H9 (cell line): ENCODE results near the gene MVD. TPM values are rescaled to one million over a fixed set of nuclear protein-coding genes. Genes with fewer than 3 reads are reported as not detected.

Experiments
- DNase-seq: peaks from one replicate; pipeline ENCODE4 v3.0.0-alpha.2; 2017
- H2AFZ ChIP-seq: one replicate; pipeline ENCODE4 v1.6.1; 2013; ENCODE audit warnings: mild to moderate bottlenecking, low read length, control low read depth, moderate library complexity
- H2AK5ac ChIP-seq: 2 replicates; pipeline ENCODE4 v1.6.1; 2013; ENCODE audit warnings: low read length, control low read depth, mixed read lengths; ENCODE audit not compliant: insufficient read length
- H2BK120ac ChIP-seq: one replicate; pipeline ENCODE4 v1.6.1; 2013; ENCODE audit warnings: low read depth, mild to moderate bottlenecking, low read length, control low read depth, inconsistent platforms; ENCODE audit not compliant: poor library complexity, severe bottlenecking
- H2BK12ac ChIP-seq: 2 replicates; pipeline ENCODE4 v1.6.1; 2013; ENCODE audit warnings: low read length, control low read depth, mixed read lengths, low read depth; ENCODE audit not compliant: insufficient read length
- H2BK15ac ChIP-seq: 2 replicates; pipeline ENCODE4 v1.6.1; 2013; ENCODE audit warnings: low read depth, low read length, control low read depth
- H2BK20ac ChIP-seq: one replicate; pipeline ENCODE4 v1.6.1; 2013; ENCODE audit warnings: low read depth, mild to moderate bottlenecking, low read length, control low read depth, inconsistent platforms; ENCODE audit not compliant: poor library complexity, severe bottlenecking
- H2BK5ac ChIP-seq: 2 replicates; pipeline ENCODE4 v1.6.1; 2013; ENCODE audit warnings: low read length, control low read depth, mixed read lengths; ENCODE audit not compliant: insufficient read length
- H3K14ac ChIP-seq: 2 replicates; pipeline ENCODE4 v1.6.1; 2013; ENCODE audit warnings: low read length, control low read depth; ENCODE audit not compliant: insufficient read depth
- H3K18ac ChIP-seq: 2 replicates; pipeline ENCODE4 v1.6.1; 2013; ENCODE audit warnings: low read depth, mild to moderate bottlenecking, mixed read lengths, low read length, control low read depth; ENCODE audit not compliant: insufficient read length
- H3K23ac ChIP-seq: 2 replicates; pipeline ENCODE4 v1.6.1; 2013; ENCODE audit warnings: low read length, control low read depth, mixed read lengths, low read depth; ENCODE audit not compliant: insufficient read length
- H3K23me2 ChIP-seq: 2 replicates; pipeline ENCODE4 v1.6.1; 2013; ENCODE audit warnings: low read depth, mild to moderate bottlenecking, mixed read lengths, low read length, control low read depth; ENCODE audit not compliant: insufficient read length, poor library complexity, severe bottlenecking
- H3K27ac ChIP-seq: 2 replicates; pipeline ENCODE4 v1.5.1; 2013; ENCODE audit warnings: low read length, control low read depth, mixed read lengths, low read depth; ENCODE audit not compliant: insufficient read length
- H3K27me3 ChIP-seq: 2 replicates; pipeline ENCODE4 v1.6.1; 2013; ENCODE audit warnings: low read length, control low read depth, inconsistent platforms; ENCODE audit not compliant: insufficient read depth
- H3K4ac ChIP-seq: 2 replicates; pipeline ENCODE4 v1.6.1; 2013; ENCODE audit warnings: low read depth, mild to moderate bottlenecking, control low read depth, inconsistent platforms, low read length, moderate library complexity
- H3K4me1 ChIP-seq: 2 replicates; pipeline ENCODE4 v1.6.1; 2013; ENCODE audit warnings: low read length, control low read depth, inconsistent platforms; ENCODE audit not compliant: insufficient read depth
- H3K4me2 ChIP-seq: 2 replicates; pipeline ENCODE4 v1.6.1; 2013; ENCODE audit warnings: low read length, control low read depth, mixed read lengths; ENCODE audit not compliant: insufficient read length, insufficient read depth
- H3K56ac ChIP-seq: 2 replicates; pipeline ENCODE4 v1.6.1; 2013; ENCODE audit warnings: low read depth, mild to moderate bottlenecking, mixed read lengths, low read length, control low read depth; ENCODE audit not compliant: insufficient read length
- H3K79me1 ChIP-seq: 2 replicates; pipeline ENCODE4 v1.6.1; 2013; ENCODE audit warnings: low read depth, mild to moderate bottlenecking, moderate library complexity, low read length, control low read depth, inconsistent platforms; ENCODE audit not compliant: insufficient read depth, poor library complexity, severe bottlenecking
- H3K79me2 ChIP-seq: 2 replicates; pipeline ENCODE4 v1.6.1; 2013; ENCODE audit warnings: low read length, control low read depth, inconsistent platforms; ENCODE audit not compliant: insufficient read depth
- H3K9ac ChIP-seq: 2 replicates; pipeline ENCODE4 v1.6.1; 2013; ENCODE audit warnings: low read length, control low read depth, mixed read lengths; ENCODE audit not compliant: insufficient read length; ENCODE audit errors: extremely low read depth
- H3K9me3 ChIP-seq: one replicate; pipeline ENCODE4 v1.6.1; 2013; ENCODE audit warnings: low read depth, low read length, inconsistent platforms; ENCODE audit not compliant: control insufficient read depth
- H3T11ph ChIP-seq: one replicate; pipeline ENCODE4 v1.6.1; 2013; ENCODE audit warnings: mild to moderate bottlenecking, low read length, control low read depth, inconsistent platforms
- H4K20me1 ChIP-seq: one replicate; pipeline ENCODE4 v1.6.1; 2013; ENCODE audit not compliant: control insufficient read depth, insufficient read length, insufficient read depth
- H4K5ac ChIP-seq: 2 replicates; pipeline ENCODE4 v1.6.1; 2013; ENCODE audit warnings: low read depth, mild to moderate bottlenecking, mixed read lengths, low read length, control low read depth; ENCODE audit not compliant: insufficient read length
- H4K8ac ChIP-seq: replicated peaks from 2 replicates; pipeline ENCODE4 v1.6.1; 2013; ENCODE audit warnings: low read length, control low read depth, mixed read lengths, low read depth; ENCODE audit not compliant: insufficient read length
- H4K91ac ChIP-seq: 2 replicates; pipeline ENCODE4 v1.6.1; 2013; ENCODE audit warnings: low read depth, mild to moderate bottlenecking, moderate library complexity, mixed read lengths, low read length, control low read depth; ENCODE audit not compliant: insufficient read length
- H3K27ac Mint-ChIP-seq, 3 experiments: 2 replicates in 2 of 3; 3 replicates in 1 of 3; pipeline ENCODE4 v1.8.0; 2020 to 2021; ENCODE audit warnings: mixed read lengths in 3 of 3, mild to moderate bottlenecking in 1 of 3, moderate library complexity in 1 of 3
- H3K27me3 Mint-ChIP-seq: 2 replicates; pipeline ENCODE4 v1.8.0; 2021; ENCODE audit warnings: low read depth, mild to moderate bottlenecking, moderate library complexity, mixed read lengths
- H3K36me3 Mint-ChIP-seq, 3 experiments: 2 replicates in 2 of 3; 3 replicates in 1 of 3; pipeline ENCODE4 v1.8.0; 2020 to 2021; ENCODE audit warnings: low read depth in 3 of 3, mixed read lengths in 3 of 3; ENCODE audit not compliant: insufficient read depth in 1 of 3
- H3K4me1 Mint-ChIP-seq, 2 experiments: 2 replicates each; pipeline ENCODE4 v1.8.0; 2020; ENCODE audit warnings: mixed read lengths in 2 of 2
- H3K4me3 Mint-ChIP-seq, 2 experiments: 2 replicates in 1 of 2; 3 replicates in 1 of 2; pipeline ENCODE4 v1.8.0; 2020 to 2021; ENCODE audit warnings: mild to moderate bottlenecking in 2 of 2, mixed read lengths in 2 of 2, moderate library complexity in 1 of 2
- H3K9me3 Mint-ChIP-seq, 2 experiments: 2 replicates in 1 of 2; 3 replicates in 1 of 2; pipeline ENCODE4 v1.8.0; 2020; ENCODE audit warnings: mild to moderate bottlenecking in 2 of 2, mixed read lengths in 2 of 2, moderate library complexity in 1 of 2
- WGBS: extraction: QIAGEN DNeasy Blood & Tissue Kit; methylation state at CpG from one replicate; pipeline ENCODE4 v1.1.7; 2013; ENCODE audit warnings: missing lambda C conversion rate, low lambda C conversion rate, mixed read lengths; ENCODE audit not compliant: insufficient read length; ENCODE audit errors: extremely low coverage; 5-methylcytosine and 5-hydroxymethylcytosine counted together
- total RNA-seq: library from RNA; stranded (reverse); gene quantifications from 2 replicates; pipeline ENCODE4 v1.2.1, GENCODE V29; 2021
- TF ChIP-seq, protein P1 (sequence below): fragments of 200-600 bp; sonication (generic); conservative IDR thresholded peaks from 3 replicates; pipeline ENCODE4 v1.8.0; 2021; ENCODE audit warnings: antibody characterized with exemption, mild to moderate bottlenecking

MVD gene
- total RNA-seq, 1 experiment from 2014 or later = 53.2 TPM

DNA sequence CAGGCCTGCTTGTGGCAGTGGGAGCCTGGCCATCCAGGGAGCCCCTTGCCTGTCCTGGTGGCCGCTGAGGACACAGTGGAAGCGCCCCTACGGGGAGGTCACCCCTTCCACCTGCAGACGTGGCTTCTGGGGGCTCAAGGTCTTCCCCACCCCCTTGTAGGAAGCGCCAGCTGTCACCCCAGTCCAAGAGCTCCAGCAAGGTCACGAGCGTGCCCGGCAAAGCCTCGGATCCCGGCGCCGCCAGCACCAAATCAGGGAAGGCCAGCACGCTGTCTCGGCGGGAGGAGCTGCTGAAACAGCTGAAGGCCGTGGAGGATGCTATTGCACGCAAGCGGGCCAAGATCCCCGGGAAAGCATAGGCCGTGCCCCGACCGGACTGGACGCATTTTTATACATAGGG, 31.9 kb downstream of the MVD start:
- no peak overlapping the region for H4K91ac ChIP-seq
- no peak overlapping the region for H2BK20ac ChIP-seq
- H3K4me1 Mint-ChIP-seq = peaks cover 0 to 21% of the 10 kb centered on the region in 2 experiments; a peak in 3 of 4 replicates
- no peak overlapping the region for H2BK120ac ChIP-seq
- no peak overlapping the region for H4K5ac ChIP-seq
- no peak overlapping the region for H2BK12ac ChIP-seq
- H3K27ac Mint-ChIP-seq = no peak overlapping the region
- H3K56ac ChIP-seq = no peak overlapping the region
- H3K9ac ChIP-seq = no peak overlapping the region
- no peak overlapping the region for H3K4me3 Mint-ChIP-seq
- H3K23ac ChIP-seq = no peak overlapping the region
- H3K27ac ChIP-seq = no peak overlapping the region
- no peak overlapping the region for H3K4ac ChIP-seq
- H3K27me3 ChIP-seq = no peaks in the 10 kb centered on the region
- H3K23me2 ChIP-seq = peaks cover 15% of the 10 kb centered on the region
- no peaks in the 10 kb centered on the region; a peak in 1 of 5 replicates for H3K9me3 Mint-ChIP-seq
- H4K20me1 ChIP-seq = no peaks in the 10 kb centered on the region
- no peaks in the 10 kb centered on the region for H3K79me1 ChIP-seq
- no peak for DNase-seq
- no peaks in the 10 kb centered on the region for H3K9me3 ChIP-seq
- H2AFZ ChIP-seq = no peak overlapping the region
- no CpG with 5 or more reads among the region's 23 CpGs for WGBS
- H3K27me3 Mint-ChIP-seq = peaks cover 4% of the 10 kb centered on the region
- H3K79me2 ChIP-seq = no peaks in the 10 kb centered on the region
- H3K4me2 ChIP-seq = no peak overlapping the region
- no peak overlapping the region for H4K8ac ChIP-seq
- H3K36me3 Mint-ChIP-seq = peaks cover 13 to 53% (median 46%) of the 10 kb centered on the region in 3 experiments; a peak in 6 of 7 replicates
- TF ChIP-seq, protein P1, sequence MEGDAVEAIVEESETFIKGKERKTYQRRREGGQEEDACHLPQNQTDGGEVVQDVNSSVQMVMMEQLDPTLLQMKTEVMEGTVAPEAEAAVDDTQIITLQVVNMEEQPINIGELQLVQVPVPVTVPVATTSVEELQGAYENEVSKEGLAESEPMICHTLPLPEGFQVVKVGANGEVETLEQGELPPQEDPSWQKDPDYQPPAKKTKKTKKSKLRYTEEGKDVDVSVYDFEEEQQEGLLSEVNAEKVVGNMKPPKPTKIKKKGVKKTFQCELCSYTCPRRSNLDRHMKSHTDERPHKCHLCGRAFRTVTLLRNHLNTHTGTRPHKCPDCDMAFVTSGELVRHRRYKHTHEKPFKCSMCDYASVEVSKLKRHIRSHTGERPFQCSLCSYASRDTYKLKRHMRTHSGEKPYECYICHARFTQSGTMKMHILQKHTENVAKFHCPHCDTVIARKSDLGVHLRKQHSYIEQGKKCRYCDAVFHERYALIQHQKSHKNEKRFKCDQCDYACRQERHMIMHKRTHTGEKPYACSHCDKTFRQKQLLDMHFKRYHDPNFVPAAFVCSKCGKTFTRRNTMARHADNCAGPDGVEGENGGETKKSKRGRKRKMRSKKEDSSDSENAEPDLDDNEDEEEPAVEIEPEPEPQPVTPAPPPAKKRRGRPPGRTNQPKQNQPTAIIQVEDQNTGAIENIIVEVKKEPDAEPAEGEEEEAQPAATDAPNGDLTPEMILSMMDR = no peak
- H3K18ac ChIP-seq = no peak overlapping the region
- H3T11ph ChIP-seq = no peak overlapping the region
- H2BK5ac ChIP-seq = no peak overlapping the region
- no peak overlapping the region for H2AK5ac ChIP-seq
- H3K14ac ChIP-seq = no peak overlapping the region
- no peaks in the 10 kb centered on the region for H3K4me1 ChIP-seq
- no peak overlapping the region for H2BK15ac ChIP-seq
